Common myeloid progenitor, CD34-positive (primary cell): Measurements from ENCODE around the gene ZP1. TPM values are rescaled to one million over a fixed set of nuclear protein-coding genes. Genes with fewer than 3 reads are reported as not detected.
A peak's percentile ranks its signal among the peaks of the same experiment; 100 is the strongest.
"Not testable (repeated sequence)": the region's sequence is repeated elsewhere in the genome, so short reads cannot be mapped to it uniquely, and the experiment has no call there.

Experiments
- CTCF ChIA-PET: fragments of 350-600 bp; sonication (Branson Sonifier 250); formaldehyde crosslinking; loops from one replicate; lab custom pipeline; 2021; ENCODE audit warnings: antibody characterized with exemption; lab: Charles Lee
- POLR2A ChIA-PET: fragments of 350-600 bp; sonication (Branson Sonifier 250); formaldehyde crosslinking; loops from one replicate; lab custom pipeline; 2021; ENCODE audit warnings: antibody characterized with exemption; lab: Charles Lee
- DNase-seq, 3 donors: peaks; one replicate each; pipeline versions ENCODE4 v3.0.0 to v3.0.0-alpha.2; 2013
- H3K27ac ChIP-seq, 2 experiments: 1 replicate in 1 of 2; 2 replicates in 1 of 2; pipeline ENCODE4 v1.7.0; 2013; ENCODE audit warnings: inconsistent platforms in 2 of 2, low read length in 2 of 2, mild to moderate bottlenecking in 2 of 2, low read depth in 1 of 2, moderate library complexity in 1 of 2; ENCODE audit not compliant: severe bottlenecking in 2 of 2, insufficient read depth in 1 of 2, poor library complexity in 1 of 2
- H3K27me3 ChIP-seq, 5 experiments: replicated peaks in 2 of 5; 1 replicate in 3 of 5; 2 replicates in 2 of 5; pipeline versions ENCODE4 v1.6.1 to v1.7.0; 2013; ENCODE audit warnings: low read length in 4 of 5, mild to moderate bottlenecking in 2 of 5, moderate library complexity in 2 of 5, inconsistent platforms in 1 of 5; ENCODE audit not compliant: insufficient read depth in 5 of 5, control insufficient read depth in 4 of 5
- H3K36me3 ChIP-seq, 4 experiments: 1 replicate in 2 of 4; 2 replicates in 2 of 4; pipeline versions ENCODE4 v1.6.1 to v1.7.0; 2013; ENCODE audit warnings: low read length in 3 of 4, control low read depth in 1 of 4, mild to moderate bottlenecking in 1 of 4; ENCODE audit not compliant: control insufficient read depth in 4 of 4, insufficient read depth in 4 of 4
- H3K4me1 ChIP-seq, 4 experiments: 1 replicate in 3 of 4; 2 replicates in 1 of 4; pipeline versions ENCODE4 v1.6.1 to v1.7.1; 2013; ENCODE audit warnings: low read length in 3 of 4, mild to moderate bottlenecking in 3 of 4, control low read depth in 1 of 4, inconsistent platforms in 1 of 4, moderate library complexity in 1 of 4; ENCODE audit not compliant: control insufficient read depth in 4 of 4, insufficient read depth in 4 of 4; ENCODE audit errors: control extremely low read depth in 1 of 4
- H3K4me3 ChIP-seq, 7 experiments: 1 replicate in 4 of 7; 2 replicates in 3 of 7; pipeline versions ENCODE4 v1.5.1 to v1.7.0; 2013; ENCODE audit warnings: mild to moderate bottlenecking in 7 of 7, low read length in 6 of 7, moderate library complexity in 6 of 7, inconsistent platforms in 2 of 7, low read depth in 2 of 7, control low read depth in 1 of 7; ENCODE audit not compliant: insufficient read depth in 4 of 7, control insufficient read depth in 1 of 7; ENCODE audit errors: extremely low read depth in 1 of 7
- H3K9me3 ChIP-seq, 5 experiments: 1 replicate in 4 of 5; 2 replicates in 1 of 5; pipeline versions ENCODE4 v1.6.1 to v1.7.1; 2013; ENCODE audit warnings: low read length in 4 of 5, mild to moderate bottlenecking in 2 of 5, inconsistent platforms in 1 of 5, low read depth in 1 of 5, moderate library complexity in 1 of 5; ENCODE audit not compliant: control insufficient read depth in 4 of 5, insufficient read depth in 2 of 5; ENCODE audit errors: control extremely low read depth in 1 of 5
- WGBS: methylation state at CpG from one replicate; pipeline ENCODE4 v1.1.5; 2013; ENCODE audit not compliant: insufficient coverage; 5-methylcytosine and 5-hydroxymethylcytosine counted together
- polyA plus RNA-seq: library from polyadenylated mRNA; unstranded; fragments of 120-200 nt; gene quantifications from one replicate; pipeline ENCODE4 v1.2.1, GENCODE V29; 2013

ZP1 gene, protein sequence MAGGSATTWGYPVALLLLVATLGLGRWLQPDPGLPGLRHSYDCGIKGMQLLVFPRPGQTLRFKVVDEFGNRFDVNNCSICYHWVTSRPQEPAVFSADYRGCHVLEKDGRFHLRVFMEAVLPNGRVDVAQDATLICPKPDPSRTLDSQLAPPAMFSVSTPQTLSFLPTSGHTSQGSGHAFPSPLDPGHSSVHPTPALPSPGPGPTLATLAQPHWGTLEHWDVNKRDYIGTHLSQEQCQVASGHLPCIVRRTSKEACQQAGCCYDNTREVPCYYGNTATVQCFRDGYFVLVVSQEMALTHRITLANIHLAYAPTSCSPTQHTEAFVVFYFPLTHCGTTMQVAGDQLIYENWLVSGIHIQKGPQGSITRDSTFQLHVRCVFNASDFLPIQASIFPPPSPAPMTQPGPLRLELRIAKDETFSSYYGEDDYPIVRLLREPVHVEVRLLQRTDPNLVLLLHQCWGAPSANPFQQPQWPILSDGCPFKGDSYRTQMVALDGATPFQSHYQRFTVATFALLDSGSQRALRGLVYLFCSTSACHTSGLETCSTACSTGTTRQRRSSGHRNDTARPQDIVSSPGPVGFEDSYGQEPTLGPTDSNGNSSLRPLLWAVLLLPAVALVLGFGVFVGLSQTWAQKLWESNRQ
- polyA plus RNA-seq, result not detected

DNA sequence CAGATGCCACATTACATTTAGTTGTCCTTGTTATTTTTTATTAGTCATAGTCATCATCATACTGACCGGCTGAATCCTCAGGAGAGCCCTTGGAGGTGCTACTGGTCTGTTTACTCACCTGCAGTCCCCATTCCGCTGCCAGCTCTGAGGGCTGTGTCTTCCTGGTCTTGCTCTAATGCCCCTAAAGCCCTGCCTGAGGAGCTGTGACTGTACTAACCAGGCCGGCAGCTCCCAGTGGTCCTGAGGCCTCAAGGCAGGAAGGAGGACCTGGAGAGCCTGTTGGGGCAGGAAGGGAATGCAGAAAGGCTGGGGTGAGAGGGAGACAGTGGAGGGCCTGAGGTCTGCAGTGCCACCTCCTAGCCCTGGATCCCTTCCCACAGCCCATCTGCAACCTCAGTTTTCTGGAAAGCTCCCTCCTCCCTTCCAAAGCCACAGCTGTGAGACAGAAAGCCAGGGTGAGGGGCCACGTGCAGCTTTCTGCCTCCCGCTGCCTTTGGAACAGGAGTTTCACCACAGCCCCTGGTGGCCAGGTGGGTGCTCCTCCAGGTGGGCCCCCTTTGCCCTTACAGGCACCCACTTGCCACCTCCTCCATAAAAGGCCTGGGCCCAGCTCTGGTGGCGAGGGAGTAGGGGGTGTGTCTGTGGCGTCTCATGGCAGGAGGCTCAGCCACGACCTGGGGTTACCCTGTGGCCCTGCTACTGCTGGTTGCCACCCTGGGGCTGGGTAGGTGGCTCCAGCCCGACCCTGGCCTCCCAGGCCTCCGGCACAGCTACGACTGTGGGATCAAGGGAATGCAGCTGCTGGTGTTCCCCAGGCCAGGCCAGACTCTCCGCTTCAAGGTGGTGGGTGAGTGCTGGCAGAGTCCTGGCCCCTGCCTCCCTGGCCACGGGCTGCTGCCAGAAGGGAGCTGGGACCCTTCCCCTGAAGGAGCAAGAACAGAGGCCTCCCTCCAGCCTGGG lies at the start of gene ZP1:
Gene ZP1 (plus strand): TSS at position 632 of the 960 bp plus-strand sequence. CDS start 20 bp downstream, at position 652.
- no peaks in the 10 kb centered on the region for H3K9me3 ChIP-seq
- no peak for DNase-seq
- no peaks in the 10 kb centered on the region for H3K27me3 ChIP-seq
- H3K4me3 ChIP-seq, result no peak within 1 kb of the TSS
- H3K36me3 ChIP-seq, result no peaks in the 10 kb centered on the region
- ChIA-PET POLR2A (interaction anchor here (0.6 kb wide), 1 partner anchor 8 kb away, joined by 3 read pairs; no protein-coding TSS in a partner anchor), CTCF (interaction anchor here (1.4 to 15.9 kb wide), 4 partner anchors 9 to 32 kb away, joined by 5 to 128 read pairs (median 16); no protein-coding TSS in a partner anchor)
- H3K27ac ChIP-seq, result no peak within 1 kb of the TSS
- peaks cover 1 to 26% (median 17%) of the 10 kb centered on the region in 4 experiments for H3K4me1 ChIP-seq
- 83% methylated on average over 8 of the region's 13 CpGs for WGBS

DNA sequence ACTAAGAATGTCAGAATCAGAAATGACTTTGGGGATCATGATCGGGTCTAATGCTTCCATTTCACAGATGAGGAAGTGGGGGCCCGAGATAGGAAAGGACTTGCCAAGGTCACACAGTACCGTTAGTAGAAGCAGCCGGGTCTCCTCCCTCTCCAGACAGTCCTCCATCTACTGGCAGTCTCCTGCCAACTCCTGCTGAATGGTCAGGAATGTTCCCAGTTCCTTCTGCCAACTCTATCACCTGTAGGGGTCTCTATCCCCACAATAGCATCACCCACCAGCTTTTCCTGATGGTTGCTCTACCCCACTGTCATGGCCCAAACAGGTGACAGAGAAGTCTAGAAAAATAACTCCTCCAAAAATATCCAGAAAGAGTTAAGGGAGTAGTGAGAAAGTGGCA lies 49.3 kb upstream of the ZP1 start:
- H3K4me1 ChIP-seq, result peaks cover 0 to 15% (median 10%) of the 10 kb centered on the region in 4 experiments
- no peak overlapping the region for H3K27ac ChIP-seq
- peaks cover 0 to 10% (median 9%) of the 10 kb centered on the region in 5 experiments for H3K9me3 ChIP-seq
- WGBS, result 96% methylated on average over 4 of the region's 4 CpGs
- ChIA-PET CTCF (interaction anchor here (1.0 kb wide), 1 partner anchor 10 kb away, joined by 3 read pairs; no protein-coding TSS in a partner anchor), POLR2A (no interaction called here)
- no peak overlapping the region for H3K4me3 ChIP-seq
- H3K27me3 ChIP-seq, result no peaks in the 10 kb centered on the region
- no peak for DNase-seq
- H3K36me3 ChIP-seq, result no peaks in the 10 kb centered on the region

DNA sequence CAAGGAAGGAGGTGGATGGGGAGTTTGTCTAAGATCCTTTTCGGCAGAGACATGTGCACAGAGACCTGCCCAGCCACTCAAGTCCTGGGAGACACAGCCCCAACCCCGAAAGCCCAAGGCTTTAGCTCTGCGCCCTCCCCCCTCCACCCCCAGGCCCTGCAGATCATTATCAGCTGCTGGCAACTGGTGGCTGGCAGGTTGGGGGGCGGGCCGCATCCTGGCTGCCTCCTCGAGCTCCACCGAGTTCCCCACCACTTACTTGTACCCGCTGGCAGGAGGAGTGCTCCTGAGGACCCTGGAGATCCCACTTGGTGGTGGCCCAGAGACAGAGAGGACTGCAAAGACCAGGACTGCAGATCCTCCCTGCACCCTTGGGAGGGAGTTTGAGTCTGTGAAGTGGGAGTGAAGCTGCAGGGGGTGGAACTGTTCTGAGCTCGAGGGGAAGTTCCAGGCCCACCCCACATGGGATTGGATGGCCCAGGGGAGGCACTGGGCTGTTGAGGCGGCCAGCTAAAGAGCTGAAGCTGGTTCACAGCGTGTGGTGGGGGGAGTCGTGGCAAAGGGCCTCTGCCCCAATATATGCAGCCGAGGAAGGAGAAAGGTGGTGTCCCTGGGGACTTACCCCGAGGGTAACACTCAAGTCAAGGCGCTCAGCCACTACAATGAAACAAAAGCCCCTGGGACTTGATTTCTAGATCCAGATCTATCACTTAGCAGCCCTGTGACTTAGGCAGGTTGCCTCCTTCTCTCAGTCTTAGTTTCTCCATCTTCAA lies 45.3 kb upstream of the ZP1 start:
- CTCF ChIA-PET, result interaction anchor here (0.8 to 18.7 kb wide), 8 partner anchors 10 to 149 kb away, joined by 3 to 422 read pairs (median 5); partner anchors contain the start of gene CD6
- 74% methylated on average over 4 of the region's 15 CpGs for WGBS
- H3K9me3 ChIP-seq, result peaks cover 0 to 7% (median 3%) of the 10 kb centered on the region in 5 experiments

DNA sequence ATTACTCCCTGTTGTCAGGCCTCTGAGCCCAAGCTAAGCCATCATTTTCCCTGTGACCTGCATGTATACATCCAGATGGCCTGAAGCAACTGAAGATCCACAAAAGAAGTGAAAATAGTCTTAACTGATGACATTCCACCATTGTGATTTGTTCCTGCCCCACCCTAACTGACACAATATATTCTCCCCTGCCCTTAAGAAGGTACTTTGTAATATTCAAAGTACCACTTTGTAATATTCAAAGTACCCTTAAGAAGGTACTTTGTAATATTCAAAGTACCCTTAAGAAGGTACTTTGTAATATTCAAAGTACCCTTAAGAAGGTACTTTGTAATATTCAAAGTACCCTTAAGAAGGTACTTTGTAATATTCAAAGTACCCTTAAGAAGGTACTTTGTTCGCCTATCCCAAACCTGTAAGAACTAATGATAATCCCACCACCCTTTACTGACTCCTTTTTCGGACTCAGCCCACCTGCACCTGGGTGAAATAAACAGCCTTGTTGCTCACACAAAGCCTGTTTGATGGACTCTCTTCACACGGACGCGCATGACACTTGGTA lies 43.5 kb upstream of the ZP1 start:
- H3K27me3 ChIP-seq, POLR2A ChIA-PET, H3K9me3 ChIP-seq, H3K27ac ChIP-seq, H3K36me3 ChIP-seq, H3K4me3 ChIP-seq, DNase-seq: not testable (repeated sequence)
- H3K4me1 ChIP-seq, result peaks cover 0 to 12% (median 7%) of the 10 kb centered on the region in 4 experiments
- 95% methylated on average over 3 of the region's 5 CpGs for WGBS
- CTCF ChIA-PET, result interaction anchor here (1.0 to 18.7 kb wide), 2 partner anchors 63 to 78 kb away, joined by 3 to 422 read pairs; no protein-coding TSS in a partner anchor

More for the DNA sequence above, 45.3 kb upstream of the ZP1 start:
- no peak overlapping the region for H3K27ac ChIP-seq
- no peaks in the 10 kb centered on the region for H3K36me3 ChIP-seq
- peaks cover 0 to 12% (median 7%) of the 10 kb centered on the region in 4 experiments for H3K4me1 ChIP-seq
- POLR2A ChIA-PET, result interaction anchor here (0.8 kb wide), 1 partner anchor 70 kb away, joined by 3 read pairs; no protein-coding TSS in a partner anchor
- H3K4me3 ChIP-seq, result peak overlapping the region in 1 of 7 experiments; percentile 38
- H3K27me3 ChIP-seq, result no peaks in the 10 kb centered on the region
- DNase-seq, result peak in 2 of 3 donors; percentile 52 to 64

DNA sequence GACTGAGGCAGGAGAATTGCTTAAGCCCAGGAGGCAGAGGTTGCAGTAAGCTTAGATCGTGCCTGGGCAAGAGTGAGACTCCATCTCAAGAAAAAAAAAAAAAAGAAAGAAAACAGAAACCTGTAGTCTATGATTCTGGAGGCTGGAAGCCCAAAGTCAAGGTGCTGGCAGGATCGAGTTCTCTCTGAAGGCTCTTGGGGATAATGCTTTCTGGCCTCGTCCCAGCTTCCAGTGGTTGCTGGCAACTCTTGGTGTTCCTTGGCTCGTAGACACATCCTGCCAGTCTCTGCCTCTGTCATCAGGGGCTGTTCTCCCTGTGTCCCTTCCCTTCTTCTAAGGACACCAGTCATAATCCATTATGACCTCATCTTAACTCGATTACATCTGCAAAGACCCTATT lies 42.2 kb upstream of the ZP1 start:
- H3K4me1 ChIP-seq, result peaks cover 0 to 12% (median 7%) of the 10 kb centered on the region in 4 experiments
- H3K36me3 ChIP-seq, result no peaks in the 10 kb centered on the region
- H3K27ac ChIP-seq, result no peak overlapping the region
- peaks cover 0 to 2% (median 0%) of the 10 kb centered on the region in 5 experiments for H3K27me3 ChIP-seq
- 95% methylated on average over 4 of the region's 5 CpGs for WGBS
- H3K9me3 ChIP-seq, result peaks cover 0 to 3% (median 0%) of the 10 kb centered on the region in 5 experiments
- ChIA-PET CTCF (interaction anchor here (0.6 to 18.7 kb wide), 5 partner anchors 21 to 459 kb away, joined by 3 to 422 read pairs (median 3); no protein-coding TSS in a partner anchor), POLR2A (no interaction called here)
- H3K4me3 ChIP-seq, result no peak overlapping the region
- DNase-seq, result no peak
